Stomach (tissue), 4 donors: ENCODE results near the gene GPR171.

Source experiments
- CTCF ChIP-seq, 7 experiments: fragments of 450-650 bp in 4 of 7; fragments of 200-600 bp in 3 of 7; sonication (generic) in 3 of 7; IDR thresholded peaks; one replicate each; pipeline ENCODE4 v1.5.1; 2016 to 2019; ENCODE audit warnings: antibody characterized with exemption in 7 of 7, control low read depth in 2 of 7, mild to moderate bottlenecking in 1 of 7
- EP300 ChIP-seq: sonication (generic); formaldehyde crosslinking; IDR thresholded peaks from one replicate; pipeline ENCODE4 v1.6.1; 2017; ENCODE audit warnings: antibody characterized with exemption
- POLR2A ChIP-seq, 4 donors: fragments of 450-650 bp; IDR thresholded peaks; one replicate each; pipeline ENCODE4 v1.6.1; 2016; ENCODE audit warnings: antibody characterized with exemption in 4 of 4, control low read depth in 2 of 4, mild to moderate bottlenecking in 1 of 4, moderate library complexity in 1 of 4
- POLR2AphosphoS5 ChIP-seq, 3 donors: sonication (generic); formaldehyde crosslinking; IDR thresholded peaks; one replicate each; pipeline ENCODE4 v1.6.1; 2016; ENCODE audit warnings: antibody characterized with exemption in 3 of 3

- TF ChIP-seq CTCF (IDR thresholded peaks at IDR 0.05) (no peak), POLR2AphosphoS5 (IDR thresholded peaks at IDR 0.05) (no peak), EP300 (no peak), POLR2A (IDR thresholded peaks at IDR 0.05) (no peak)
Measured at GRCh38 chr3:151219056-151219455, 16.0 kb upstream of the GPR171 start.
